Epithelial cell of proximal tubule (primary cell): ENCODE results near the gene TIGD7. TPM values are rescaled to one million over a fixed set of nuclear protein-coding genes. Genes with fewer than 3 reads are reported as not detected.

Source experiments
- DNase-seq: peaks from one replicate; pipeline ENCODE4 v3.0.0-alpha.2; 2011; ENCODE audit warnings: low read depth
- H3K4me3 ChIP-seq: 2 replicates; pipeline ENCODE4 v1.5.1; 2011; ENCODE audit warnings: low read depth, mild to moderate bottlenecking, low read length
- total RNA-seq: library from RNA; depleted of rRNA; stranded (reverse); fragments of >200 nt; gene quantifications from 2 replicates; pipeline ENCODE4 v1.2.3, GENCODE V29; 2015
- TF ChIP-seq, protein P1 (sequence below): conservative IDR thresholded peaks from 2 replicates; pipeline ENCODE4 v1.5.1; 2012; ENCODE audit warnings: low read depth, mild to moderate bottlenecking, low read length

TIGD7 gene
- total RNA-seq, 1 donor from 2014 or later, result 1.8 TPM

DNA sequence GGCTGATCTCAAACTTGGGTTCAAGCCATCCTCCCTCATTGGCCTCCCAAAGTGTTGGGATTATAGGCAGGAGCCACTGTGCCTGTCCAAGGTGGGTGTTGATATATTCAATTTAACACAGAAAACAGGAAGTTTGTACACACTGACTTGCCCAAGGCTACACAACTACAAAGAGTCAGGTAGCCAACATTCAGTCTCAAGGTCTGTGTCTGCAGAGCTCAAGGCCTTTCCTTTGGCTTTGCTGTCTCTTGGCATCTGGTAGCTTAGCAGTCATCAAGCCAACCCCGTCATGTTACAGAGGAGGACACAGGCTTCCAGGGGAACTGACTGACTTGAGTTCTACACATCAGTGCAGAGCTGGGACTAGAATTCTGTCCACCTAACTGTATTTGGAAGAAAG, 36.9 kb downstream of the TIGD7 start:
- no peak for DNase-seq

DNA sequence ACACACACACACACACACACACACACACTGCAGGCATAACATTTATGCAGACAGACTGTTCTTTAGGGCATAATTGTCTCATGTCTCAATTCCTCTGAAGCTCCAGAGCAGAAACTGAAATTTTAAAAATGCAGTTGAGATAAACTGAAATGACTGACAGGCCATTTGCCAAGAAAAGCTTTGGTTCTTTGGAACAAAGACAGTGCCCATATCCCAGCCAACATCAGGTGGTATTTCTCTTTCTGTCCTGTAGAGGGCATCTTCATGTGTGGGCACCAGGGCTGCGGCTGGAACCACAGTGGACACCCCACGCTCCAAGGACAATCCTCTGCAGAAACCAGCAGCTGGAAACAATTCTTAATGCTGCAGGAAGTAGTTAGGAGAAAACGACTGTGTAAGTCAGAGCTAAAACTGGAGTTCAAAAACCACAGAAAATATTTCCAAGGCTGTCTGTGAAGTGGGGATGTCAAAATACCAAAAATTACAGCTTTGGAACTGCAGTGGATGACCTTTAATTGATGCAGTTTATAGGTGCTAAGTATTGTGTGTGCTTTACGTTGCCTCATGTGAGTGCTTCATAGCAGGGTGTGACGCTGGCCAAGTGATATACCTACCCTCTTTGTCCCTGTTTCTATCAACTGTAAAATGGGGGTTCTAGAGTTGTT, 38.2 kb downstream of the TIGD7 start:
- TF ChIP-seq, protein P1, sequence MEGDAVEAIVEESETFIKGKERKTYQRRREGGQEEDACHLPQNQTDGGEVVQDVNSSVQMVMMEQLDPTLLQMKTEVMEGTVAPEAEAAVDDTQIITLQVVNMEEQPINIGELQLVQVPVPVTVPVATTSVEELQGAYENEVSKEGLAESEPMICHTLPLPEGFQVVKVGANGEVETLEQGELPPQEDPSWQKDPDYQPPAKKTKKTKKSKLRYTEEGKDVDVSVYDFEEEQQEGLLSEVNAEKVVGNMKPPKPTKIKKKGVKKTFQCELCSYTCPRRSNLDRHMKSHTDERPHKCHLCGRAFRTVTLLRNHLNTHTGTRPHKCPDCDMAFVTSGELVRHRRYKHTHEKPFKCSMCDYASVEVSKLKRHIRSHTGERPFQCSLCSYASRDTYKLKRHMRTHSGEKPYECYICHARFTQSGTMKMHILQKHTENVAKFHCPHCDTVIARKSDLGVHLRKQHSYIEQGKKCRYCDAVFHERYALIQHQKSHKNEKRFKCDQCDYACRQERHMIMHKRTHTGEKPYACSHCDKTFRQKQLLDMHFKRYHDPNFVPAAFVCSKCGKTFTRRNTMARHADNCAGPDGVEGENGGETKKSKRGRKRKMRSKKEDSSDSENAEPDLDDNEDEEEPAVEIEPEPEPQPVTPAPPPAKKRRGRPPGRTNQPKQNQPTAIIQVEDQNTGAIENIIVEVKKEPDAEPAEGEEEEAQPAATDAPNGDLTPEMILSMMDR, result peak; percentile 61
- no peak for DNase-seq

More for the DNA sequence above, 36.9 kb downstream of the TIGD7 start:
- TF ChIP-seq, protein P1, result no peak
- H3K4me3 ChIP-seq, result no peak overlapping the region

DNA sequence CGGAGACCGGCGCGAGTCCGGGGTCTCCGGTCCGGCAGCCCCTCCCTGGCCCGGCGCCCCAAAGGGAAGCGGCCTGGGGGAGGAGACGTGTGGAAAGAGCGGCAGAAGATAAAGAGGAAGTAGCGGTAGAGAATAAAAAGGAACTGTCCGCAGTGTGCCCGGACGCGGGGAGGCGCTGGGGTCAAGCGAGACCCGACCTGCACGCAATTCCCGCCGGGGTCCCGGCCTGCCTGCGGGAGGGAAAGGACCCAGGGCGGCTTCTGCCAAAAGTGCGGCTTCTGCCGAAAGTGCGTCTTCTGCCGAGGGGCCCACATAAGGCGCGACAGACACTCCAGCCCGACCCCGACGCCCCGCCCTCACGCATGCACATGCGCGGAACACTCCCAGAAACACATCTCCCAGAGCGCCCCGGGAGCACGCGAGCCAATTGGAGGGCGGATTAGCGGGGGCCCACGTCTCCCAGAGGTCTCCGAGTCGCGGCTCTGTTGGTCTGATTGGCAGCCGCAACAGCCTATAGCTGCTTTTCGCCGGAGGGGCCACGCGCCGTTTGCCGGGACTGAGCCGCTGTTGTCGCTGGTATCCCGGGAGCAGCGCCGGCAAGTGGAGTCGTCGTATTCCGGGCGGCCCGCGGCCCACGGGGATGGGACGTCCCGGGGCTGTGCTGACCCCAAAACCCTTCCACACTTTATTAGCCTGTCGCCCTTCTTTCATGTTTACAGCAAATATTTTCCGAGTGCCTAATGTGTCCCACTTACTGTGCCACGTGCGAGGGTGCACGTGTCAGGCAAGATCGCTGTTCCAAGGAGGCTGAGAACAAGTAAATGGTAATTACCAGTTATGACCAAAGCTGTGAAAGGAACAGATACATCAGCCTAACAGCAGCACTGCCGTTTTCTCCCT, 40.8 kb downstream of the TIGD7 start:
- peak; percentile 61 for DNase-seq
- TF ChIP-seq, protein P1, result peak; percentile 29
- peak overlapping the region; percentile 64 for H3K4me3 ChIP-seq

More for the DNA sequence above, 38.2 kb downstream of the TIGD7 start:
- H3K4me3 ChIP-seq, result no peak overlapping the region

DNA sequence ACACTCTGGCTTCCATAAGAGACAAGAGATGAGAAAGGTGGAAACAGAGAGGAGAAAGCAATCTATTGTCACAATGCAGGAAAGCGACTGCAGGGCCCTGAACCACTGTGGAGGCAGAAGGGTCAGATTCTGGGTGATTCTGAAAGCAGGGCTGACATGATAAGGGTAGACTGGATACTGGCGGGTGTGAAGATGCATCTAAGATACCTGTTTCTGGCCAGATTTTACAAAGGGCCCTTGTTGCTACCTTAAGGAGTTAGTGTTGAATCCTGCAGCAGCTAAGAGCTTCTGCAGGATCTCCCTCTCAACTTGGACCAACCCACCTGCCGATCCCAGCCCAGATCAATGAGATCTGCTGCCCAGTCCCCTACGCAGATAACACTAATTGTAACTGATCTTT, 42.7 kb downstream of the TIGD7 start:
- no peak overlapping the region for H3K4me3 ChIP-seq
- TF ChIP-seq, protein P1, result no peak
- no peak for DNase-seq

DNA sequence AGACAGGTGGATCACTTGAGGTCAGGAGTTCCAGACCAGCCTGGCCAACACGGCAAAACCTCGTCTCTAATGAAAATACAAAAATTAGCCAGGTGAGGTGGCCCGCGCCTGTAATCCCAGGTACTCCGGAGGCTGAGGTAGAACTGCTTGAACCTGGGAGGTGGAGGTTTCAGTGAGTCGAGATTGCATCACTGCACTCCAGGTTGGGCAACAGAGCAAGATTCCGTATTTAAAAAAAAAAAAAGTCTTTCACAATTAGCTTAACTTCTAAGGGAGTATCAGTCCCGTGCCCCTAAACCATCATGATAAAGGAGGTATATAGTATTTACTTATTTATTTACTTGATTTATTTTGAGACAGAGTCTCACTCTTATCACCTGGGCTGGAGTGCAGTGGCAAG, 45.4 kb downstream of the TIGD7 start:
- DNase-seq, result no peak
- no peak overlapping the region for H3K4me3 ChIP-seq
- TF ChIP-seq, protein P1, result no peak

DNA sequence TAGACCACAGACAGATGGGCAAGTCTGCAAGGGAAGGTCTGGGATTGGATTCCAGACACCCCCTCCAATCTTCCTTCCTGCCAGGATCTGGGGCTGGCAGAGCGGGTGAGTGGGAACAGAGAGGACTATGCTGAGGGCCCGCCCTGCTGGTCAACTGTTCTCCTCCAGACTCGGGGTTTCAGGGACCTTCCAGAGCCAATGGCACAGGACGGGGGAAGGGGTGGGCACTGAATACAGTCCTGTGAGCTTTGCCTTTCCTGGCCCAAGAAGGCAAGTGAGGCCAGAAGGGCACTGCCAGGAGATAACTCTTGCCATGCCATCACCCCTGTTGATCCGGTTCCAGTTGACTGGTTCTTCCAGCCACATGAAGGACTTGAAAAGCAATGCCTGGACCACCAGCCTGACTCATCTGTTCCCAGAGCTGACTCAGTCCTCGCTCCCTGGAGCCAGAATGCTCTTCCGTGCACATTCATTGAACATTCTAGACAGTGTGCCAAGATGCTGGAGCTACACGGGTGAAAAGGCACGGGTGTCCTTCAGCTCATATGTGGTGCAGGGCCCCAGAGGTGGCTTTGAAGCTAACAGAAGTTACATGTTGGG, 48.3 kb downstream of the TIGD7 start:
- DNase-seq, result peak; percentile 70
- no peak overlapping the region for H3K4me3 ChIP-seq
- TF ChIP-seq, protein P1, result no peak
